K562 (cell line): ENCODE results near the gene SURF6. TPM values are rescaled to one million over a fixed set of nuclear protein-coding genes. Genes with fewer than 3 reads are reported as not detected.
A peak's percentile ranks its signal among the peaks of the same experiment; 100 is the strongest.

ENCODE experiments used
- ATF7 ChIP-seq: fragments of 450-650 bp; IDR thresholded peaks from 2 replicates; pipeline ENCODE4 v1.7.1; 2014; ENCODE audit warnings: mild to moderate bottlenecking, moderate library complexity
- CCNT2 ChIP-seq: IDR thresholded peaks from 2 replicates; pipeline ENCODE4 v1.6.1; 2011; ENCODE audit warnings: borderline replicate concordance, low read depth, mild to moderate bottlenecking, moderate library complexity, mixed read lengths, low read length; ENCODE audit not compliant: insufficient read length; ENCODE audit errors: extremely low read depth
- E2F3 ChIP-seq: fragments of 250-450 bp; sonication (Bioruptor Pico); IDR thresholded peaks from 2 replicates; pipeline ENCODE4 v1.4.0; 2020; ENCODE audit warnings: mild to moderate bottlenecking
- EGR1 ChIP-seq: fragments of 450-650 bp; conservative IDR thresholded peaks from 2 replicates; pipeline ENCODE4 v1.6.1; 2017; ENCODE audit warnings: mild to moderate bottlenecking
- EWSR1 ChIP-seq: fragments of 450-650 bp; IDR thresholded peaks from 2 replicates; pipeline ENCODE4 v1.6.1; 2018; ENCODE audit warnings: borderline replicate concordance, mild to moderate bottlenecking, low read depth, moderate library complexity; ENCODE audit not compliant: partially characterized antibody
- HCFC1 ChIP-seq: IDR thresholded peaks from 2 replicates; pipeline ENCODE4 v1.6.1; 2012; ENCODE audit warnings: low read depth, low read length, improper control_type of control experiment
- KLF1 ChIP-seq: fragments of 450-650 bp; IDR thresholded peaks from 2 replicates; pipeline ENCODE4 v1.6.1; 2016; ENCODE audit warnings: missing genetic modification characterization, missing compliant biosample characterization
- NR2C2 ChIP-seq, 2 experiments: fragments of 200-800 bp in 1 of 2; sonication (Bioruptor generic) in 1 of 2; sonication (generic) in 1 of 2; formaldehyde crosslinking in 1 of 2; IDR thresholded peaks; 2 replicates each; pipeline versions ENCODE4 v1.6.1 to v1.8.0; 2016 to 2022; ENCODE audit warnings: mild to moderate bottlenecking in 1 of 2, missing compliant biosample characterization in 1 of 2, missing genetic modification characterization in 1 of 2, missing genetic modification reagents in 1 of 2
- PHB2 ChIP-seq: fragments of 450-650 bp; IDR thresholded peaks from 2 replicates; pipeline ENCODE4 v1.6.1; 2017; ENCODE audit warnings: low read depth
- POLR2H ChIP-seq: IDR thresholded peaks from 2 replicates; pipeline ENCODE4 v1.6.1; 2016; ENCODE audit warnings: missing genetic modification characterization, low read depth, mild to moderate bottlenecking, control low read depth, missing compliant biosample characterization, moderate library complexity
- SP2 ChIP-seq: IDR thresholded peaks from 2 replicates; pipeline ENCODE4 v1.6.1; 2011; ENCODE audit warnings: mild to moderate bottlenecking, low read depth, low read length, moderate library complexity; ENCODE audit not compliant: poor library complexity, severe bottlenecking; ENCODE audit errors: extremely low read depth
- SRSF9 ChIP-seq: fragments of 200-400 bp; formaldehyde crosslinking; IDR thresholded peaks from 2 replicates; pipeline ENCODE4 v1.6.1; 2017; ENCODE audit warnings: low read depth, low read length, borderline replicate concordance
- TEAD1 ChIP-seq, 2 experiments: fragments of 450-650 bp in 1 of 2; sonication (generic) in 1 of 2; formaldehyde crosslinking; IDR thresholded peaks; 2 replicates each; pipeline versions ENCODE4 v1.4.0 to v1.8.0; 2020 to 2022; ENCODE audit warnings: mild to moderate bottlenecking in 2 of 2, missing genetic modification reagents in 1 of 2
- TSC22D4 ChIP-seq: fragments of 450-650 bp; IDR thresholded peaks from 2 replicates; pipeline ENCODE4 v1.6.1; 2016; ENCODE audit warnings: missing genetic modification characterization, missing biosample characterization, control low read depth
- ZBTB1 ChIP-seq: sonication (generic); formaldehyde crosslinking; IDR thresholded peaks from 2 replicates; pipeline ENCODE4 v1.8.1; 2023; ENCODE audit warnings: missing genetic modification reagents, low read depth, mild to moderate bottlenecking, borderline replicate concordance
- ZFX ChIP-seq: sonication (generic); formaldehyde crosslinking; IDR thresholded peaks from 2 replicates; pipeline ENCODE4 v1.8.0; 2022; ENCODE audit warnings: mild to moderate bottlenecking, missing genetic modification reagents, moderate library complexity
- ZNF121 ChIP-seq: sonication (generic); formaldehyde crosslinking; conservative IDR thresholded peaks from 2 replicates; pipeline ENCODE4 v1.8.0; 2022; ENCODE audit warnings: missing genetic modification reagents
- ZNF134 ChIP-seq: fragments of 250-450 bp; sonication (Bioruptor Pico); conservative IDR thresholded peaks from 2 replicates; pipeline ENCODE4 v1.4.0; 2020
- ZNF239 ChIP-seq: fragments of 250-450 bp; sonication (Bioruptor Pico); IDR thresholded peaks from 2 replicates; pipeline ENCODE4 v1.4.0; 2020; ENCODE audit warnings: mild to moderate bottlenecking
- ZNF384 ChIP-seq: IDR thresholded peaks from 2 replicates; pipeline ENCODE4 v1.6.1; 2012; ENCODE audit warnings: low read depth, low read length, improper control_type of control experiment
- ZNF764 ChIP-seq: fragments of 250-450 bp; sonication (Bioruptor Pico); IDR thresholded peaks from 2 replicates; pipeline ENCODE4 v1.4.0; 2020; ENCODE audit warnings: low read depth, mild to moderate bottlenecking, moderate library complexity
- polyA plus RNA-seq, 8 experiments: library from polyadenylated mRNA; depleted of rRNA in 4 of 8; stranded (reverse) in 5 of 8; unstranded in 3 of 8; fragments of >200 nt; fragmentation: Nextera tagmentation in 2 of 8; fragmentation: Illumina TruSeq in 1 of 8; extraction: Ambion mirVana in 2 of 8; extraction: Trizol in 1 of 8; gene quantifications; 2 replicates each; pipeline versions ENCODE4 v1.2.1 to v1.2.3, GENCODE V29; 2011 to 2014; ENCODE audit warnings: inconsistent platforms in 1 of 8, missing spikeins in 1 of 8
- total RNA-seq, 7 experiments: library from RNA; depleted of rRNA in 6 of 7; stranded (reverse); fragments of >200 nt in 6 of 7; fragmentation: Illumina TruSeq in 2 of 7; extraction: Trizol in 2 of 7; gene quantifications; 2 replicates each; pipeline versions ENCODE4 v1.2.1 to v1.2.3, GENCODE V29; 2011 to 2021; ENCODE audit warnings: low replicate concordance in 1 of 7
- TF ChIP-seq, protein P1 (sequence below): fragments of 250-450 bp; sonication (Bioruptor Pico); IDR thresholded peaks from 2 replicates; pipeline ENCODE4 v1.9.0; 2021; ENCODE audit warnings: mild to moderate bottlenecking
- TF ChIP-seq, protein P2 (sequence below): fragments of 450-650 bp; IDR thresholded peaks from 2 replicates; pipeline ENCODE4 v1.6.1; 2017; ENCODE audit warnings: mild to moderate bottlenecking, moderate library complexity
- TF ChIP-seq, protein P3 (sequence below), 3 experiments: IDR thresholded peaks in 2 of 3; conservative IDR thresholded peaks in 1 of 3; 2 replicates each; pipeline ENCODE4 v1.5.1; 2011 to 2012; ENCODE audit warnings: low read length in 3 of 3, mild to moderate bottlenecking in 3 of 3, control low read depth in 2 of 3, improper control_type of control experiment in 1 of 3, inconsistent platforms in 1 of 3, low read depth in 1 of 3, mixed read lengths in 1 of 3, moderate library complexity in 1 of 3; ENCODE audit not compliant: insufficient read depth in 2 of 3
- TF ChIP-seq, protein P4 (sequence below): IDR thresholded peaks from 2 replicates; pipeline ENCODE4 v1.6.1; 2012; ENCODE audit warnings: low read depth, low read length, improper control_type of control experiment, borderline replicate concordance

Gene SURF6
- total and polyA plus RNA-seq, 9 of the 15 experiments (the other 6 are each of a cell fraction or from before 2014, with no cell fraction given): 1.4 to 68.3 (median 14.7) TPM

DNA sequence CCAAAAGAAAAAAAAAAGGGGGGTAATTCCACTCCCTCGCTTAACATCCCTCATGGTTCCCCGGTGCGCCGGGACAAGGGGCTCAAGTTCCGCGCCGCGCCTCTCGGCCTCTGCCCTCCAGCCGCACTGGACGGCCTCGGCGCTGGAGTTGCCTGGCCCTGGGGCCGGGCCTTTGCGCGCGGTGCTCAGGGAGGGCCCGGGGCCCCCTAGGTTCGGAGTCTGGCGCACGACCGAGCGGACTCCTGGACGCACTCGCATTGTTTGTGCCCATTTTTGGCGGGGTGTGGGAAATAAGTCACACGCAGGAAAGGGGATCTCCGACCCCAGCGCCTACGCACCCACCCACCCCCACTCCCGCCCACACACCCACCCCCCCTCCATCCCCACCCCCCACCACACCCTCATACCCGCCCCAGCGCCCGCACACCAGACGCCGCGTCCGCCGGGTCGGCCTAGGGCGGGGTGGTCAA, 11.6 kb upstream of the SURF6 start (continued):
- TF ChIP-seq E2F3 (CRISPR knock-in tag): no peak
- TF ChIP-seq EGR1: peak; percentile 82
- TF ChIP-seq NR2C2 (CRISPR knock-in tag; IDR thresholded peaks at IDR 0.05): no peak
- peak; percentile 43; the same call in 1 of the 2 replicates for TF ChIP-seq NR2C2 (tag; IDR thresholded peaks at IDR 0.05)
- TF ChIP-seq, protein P1, sequence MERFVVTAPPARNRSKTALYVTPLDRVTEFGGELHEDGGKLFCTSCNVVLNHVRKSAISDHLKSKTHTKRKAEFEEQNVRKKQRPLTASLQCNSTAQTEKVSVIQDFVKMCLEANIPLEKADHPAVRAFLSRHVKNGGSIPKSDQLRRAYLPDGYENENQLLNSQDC (CRISPR knock-in tag): no peak
- TF ChIP-seq ZNF764: no peak
- TF ChIP-seq ZNF121 (CRISPR knock-in tag): no peak
- TF ChIP-seq ZBTB1: no peak
- TF ChIP-seq TEAD1 (CRISPR knock-in tag; IDR thresholded peaks at IDR 0.05): no peak
- TF ChIP-seq, protein P2, sequence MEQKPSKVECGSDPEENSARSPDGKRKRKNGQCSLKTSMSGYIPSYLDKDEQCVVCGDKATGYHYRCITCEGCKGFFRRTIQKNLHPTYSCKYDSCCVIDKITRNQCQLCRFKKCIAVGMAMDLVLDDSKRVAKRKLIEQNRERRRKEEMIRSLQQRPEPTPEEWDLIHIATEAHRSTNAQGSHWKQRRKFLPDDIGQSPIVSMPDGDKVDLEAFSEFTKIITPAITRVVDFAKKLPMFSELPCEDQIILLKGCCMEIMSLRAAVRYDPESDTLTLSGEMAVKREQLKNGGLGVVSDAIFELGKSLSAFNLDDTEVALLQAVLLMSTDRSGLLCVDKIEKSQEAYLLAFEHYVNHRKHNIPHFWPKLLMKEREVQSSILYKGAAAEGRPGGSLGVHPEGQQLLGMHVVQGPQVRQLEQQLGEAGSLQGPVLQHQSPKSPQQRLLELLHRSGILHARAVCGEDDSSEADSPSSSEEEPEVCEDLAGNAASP: no peak
- TF ChIP-seq, protein P3, sequence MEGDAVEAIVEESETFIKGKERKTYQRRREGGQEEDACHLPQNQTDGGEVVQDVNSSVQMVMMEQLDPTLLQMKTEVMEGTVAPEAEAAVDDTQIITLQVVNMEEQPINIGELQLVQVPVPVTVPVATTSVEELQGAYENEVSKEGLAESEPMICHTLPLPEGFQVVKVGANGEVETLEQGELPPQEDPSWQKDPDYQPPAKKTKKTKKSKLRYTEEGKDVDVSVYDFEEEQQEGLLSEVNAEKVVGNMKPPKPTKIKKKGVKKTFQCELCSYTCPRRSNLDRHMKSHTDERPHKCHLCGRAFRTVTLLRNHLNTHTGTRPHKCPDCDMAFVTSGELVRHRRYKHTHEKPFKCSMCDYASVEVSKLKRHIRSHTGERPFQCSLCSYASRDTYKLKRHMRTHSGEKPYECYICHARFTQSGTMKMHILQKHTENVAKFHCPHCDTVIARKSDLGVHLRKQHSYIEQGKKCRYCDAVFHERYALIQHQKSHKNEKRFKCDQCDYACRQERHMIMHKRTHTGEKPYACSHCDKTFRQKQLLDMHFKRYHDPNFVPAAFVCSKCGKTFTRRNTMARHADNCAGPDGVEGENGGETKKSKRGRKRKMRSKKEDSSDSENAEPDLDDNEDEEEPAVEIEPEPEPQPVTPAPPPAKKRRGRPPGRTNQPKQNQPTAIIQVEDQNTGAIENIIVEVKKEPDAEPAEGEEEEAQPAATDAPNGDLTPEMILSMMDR (IDR thresholded peaks at IDR 0.05 in 2 of 3, conservative IDR thresholded peaks at IDR 0.05 in 1 of 3; ENCODE audit: insufficient read depth in 2 of 3, low read depth in 1 of 3, low read length in 3 of 3): 0 out of 6 replicates have a peak, but pooled peaks of 1 of the 3 experiments have one; percentile 16
- TF ChIP-seq ZNF384: 0 out of 2 replicates have a peak, but pooled peaks have one; percentile 38
- TF ChIP-seq SRSF9: no peak
- no peak for TF ChIP-seq SP2
- TF ChIP-seq, protein P4, sequence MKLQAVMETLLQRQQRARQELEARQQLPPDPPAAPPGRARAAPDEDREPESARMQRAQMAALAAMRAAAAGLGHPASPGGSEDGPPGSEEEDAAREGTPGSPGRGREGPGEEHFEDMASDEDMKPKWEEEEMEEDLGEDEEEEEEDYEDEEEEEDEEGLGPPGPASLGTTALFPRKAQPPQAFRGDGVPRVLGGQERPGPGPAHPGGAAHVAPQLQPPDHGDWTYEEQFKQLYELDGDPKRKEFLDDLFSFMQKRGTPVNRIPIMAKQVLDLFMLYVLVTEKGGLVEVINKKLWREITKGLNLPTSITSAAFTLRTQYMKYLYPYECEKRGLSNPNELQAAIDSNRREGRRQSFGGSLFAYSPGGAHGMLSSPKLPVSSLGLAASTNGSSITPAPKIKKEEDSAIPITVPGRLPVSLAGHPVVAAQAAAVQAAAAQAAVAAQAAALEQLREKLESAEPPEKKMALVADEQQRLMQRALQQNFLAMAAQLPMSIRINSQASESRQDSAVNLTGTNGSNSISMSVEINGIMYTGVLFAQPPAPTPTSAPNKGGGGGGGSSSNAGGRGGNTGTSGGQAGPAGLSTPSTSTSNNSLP: no peak
- TF ChIP-seq ZNF134 (CRISPR knock-in tag): no peak
- no peak for TF ChIP-seq KLF1
- no peak for TF ChIP-seq ZNF239 (CRISPR knock-in tag)
- peak; percentile 74 for TF ChIP-seq ZFX (CRISPR knock-in tag)
- no peak for TF ChIP-seq POLR2H (tag)
- TF ChIP-seq ATF7: no peak
- no peak for TF ChIP-seq TSC22D4 (tag)
- no peak for TF ChIP-seq HCFC1
- TF ChIP-seq PHB2: no peak
- TF ChIP-seq EWSR1: no peak
- peak; percentile 5 for TF ChIP-seq CCNT2
